IPS DF 6.9 (cell line): Measurements from ENCODE around the gene NUBP2.

ENCODE experiments used
- DNase-seq: peaks from one replicate; pipeline ENCODE4 v3.0.0-alpha.2; 2013; ENCODE audit warnings: low read depth, low spot score
- H3K27ac ChIP-seq: one replicate; pipeline ENCODE4 v1.5.1; 2013; ENCODE audit warnings: low read length, control low read depth
- H3K27me3 ChIP-seq: 2 replicates; pipeline ENCODE4 v1.6.1; 2013; ENCODE audit warnings: mild to moderate bottlenecking, low read length; ENCODE audit not compliant: control insufficient read depth, insufficient read depth
- H3K36me3 ChIP-seq: 2 replicates; pipeline ENCODE4 v1.6.1; 2013; ENCODE audit warnings: low read length; ENCODE audit not compliant: control insufficient read depth, insufficient read depth
- H3K4me1 ChIP-seq: 2 replicates; pipeline ENCODE4 v1.6.1; 2013; ENCODE audit warnings: low read length; ENCODE audit not compliant: control insufficient read depth, insufficient read depth
- H3K4me3 ChIP-seq: 2 replicates; pipeline ENCODE4 v1.5.1; 2013; ENCODE audit warnings: mild to moderate bottlenecking, low read length
- H3K9me3 ChIP-seq: 2 replicates; pipeline ENCODE4 v1.6.1; 2013; ENCODE audit warnings: low read length, inconsistent platforms; ENCODE audit not compliant: control insufficient read depth, insufficient read depth
- WGBS: extraction: QIAGEN DNeasy Blood & Tissue Kit; methylation state at CpG from one replicate; pipeline ENCODE4 v1.1.7; 2013; ENCODE audit warnings: mixed read lengths, missing lambda C conversion rate; ENCODE audit not compliant: insufficient read length, insufficient coverage; 5-methylcytosine and 5-hydroxymethylcytosine counted together

NUBP2 gene

GRCh38 chr16:1745900-1746692, 36.7 kb upstream of the NUBP2 start:
- no CpG with 5 or more reads among the region's 29 CpGs for WGBS
- H3K9me3 ChIP-seq, result no peaks in the 10 kb centered on the region
- H3K27me3 ChIP-seq, result no peaks in the 10 kb centered on the region
- H3K4me1 ChIP-seq, result no peaks in the 10 kb centered on the region
- no peak overlapping the region for H3K27ac ChIP-seq
- no peak overlapping the region for H3K4me3 ChIP-seq
- peaks cover 10% of the 10 kb centered on the region for H3K36me3 ChIP-seq
- no peak for DNase-seq

- no peak for DNase-seq
- Histone ChIP-seq H3K27ac (no peak overlapping the region), H3K36me3 (peaks cover 10% of the 10 kb centered on the region), H3K27me3 (no peaks in the 10 kb centered on the region), H3K4me1 (no peaks in the 10 kb centered on the region), H3K9me3 (no peaks in the 10 kb centered on the region), H3K4me3 (no peak overlapping the region)
- no CpG with 5 or more reads among the region's 31 CpGs for WGBS
Measured at GRCh38 chr16:1746693-1747195, 36.0 kb upstream of the NUBP2 start.

DNA sequence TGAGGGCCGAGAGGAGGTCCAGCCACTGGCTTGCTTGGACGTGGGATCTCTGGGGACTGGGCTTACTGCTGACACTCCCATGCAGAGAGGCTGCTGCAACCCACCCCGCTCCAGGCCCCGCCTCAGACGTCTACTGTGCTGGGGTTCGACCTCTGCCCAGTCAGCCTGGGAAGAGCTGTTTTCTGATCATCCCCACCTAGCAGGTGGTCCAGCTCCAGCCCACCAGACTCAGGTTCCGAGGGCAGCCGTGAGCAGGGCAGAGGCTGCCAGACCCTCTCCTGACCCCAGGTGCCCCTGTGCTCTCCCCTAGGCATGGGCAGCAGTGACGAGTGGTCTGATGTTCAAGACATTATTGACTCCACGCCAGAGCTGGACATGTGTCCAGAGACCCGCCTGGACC, 34.8 kb upstream of the NUBP2 start:
- H3K36me3 ChIP-seq, result peaks cover 13% of the 10 kb centered on the region
- WGBS, result no CpG with 5 or more reads among the region's 11 CpGs
- DNase-seq, result no peak

GRCh38 chr16:1749152-1750117, 33.3 kb upstream of the NUBP2 start:
- H3K9me3 ChIP-seq, result no peaks in the 10 kb centered on the region
- no CpG with 5 or more reads among the region's 29 CpGs for WGBS
- peaks cover 13% of the 10 kb centered on the region for H3K36me3 ChIP-seq
- no peaks in the 10 kb centered on the region for H3K27me3 ChIP-seq
- DNase-seq, result no peak
- H3K27ac ChIP-seq, result no peak overlapping the region
- H3K4me1 ChIP-seq, result no peaks in the 10 kb centered on the region
- no peak overlapping the region for H3K4me3 ChIP-seq

More for the DNA sequence above, 34.8 kb upstream of the NUBP2 start:
- H3K9me3 ChIP-seq, result no peaks in the 10 kb centered on the region
- H3K27me3 ChIP-seq, result no peaks in the 10 kb centered on the region
- no peak overlapping the region; the same call in 1 of the 2 replicates for H3K4me3 ChIP-seq
- H3K27ac ChIP-seq, result no peak overlapping the region
- no peaks in the 10 kb centered on the region for H3K4me1 ChIP-seq

GRCh38 chr16:1751946-1752345, 30.8 kb upstream of the NUBP2 start:
- no peak for DNase-seq
- Histone ChIP-seq H3K36me3 (peaks cover 9% of the 10 kb centered on the region), H3K27me3 (no peaks in the 10 kb centered on the region), H3K4me1 (no peaks in the 10 kb centered on the region), H3K4me3 (no peak overlapping the region), H3K9me3 (no peaks in the 10 kb centered on the region), H3K27ac (no peak overlapping the region)
- WGBS, result no CpG with 5 or more reads among the region's 16 CpGs

GRCh38 chr16:1752853-1753252, 29.9 kb upstream of the NUBP2 start:
- no peak for DNase-seq
- no CpG with 5 or more reads among the region's 14 CpGs for WGBS
- Histone ChIP-seq H3K4me1 (no peaks in the 10 kb centered on the region), H3K9me3 (no peaks in the 10 kb centered on the region), H3K4me3 (no peak overlapping the region), H3K36me3 (peaks cover 12% of the 10 kb centered on the region), H3K27ac (no peak overlapping the region), H3K27me3 (no peaks in the 10 kb centered on the region)

- Histone ChIP-seq H3K4me1 (no peaks in the 10 kb centered on the region), H3K27me3 (no peaks in the 10 kb centered on the region), H3K36me3 (peaks cover 7% of the 10 kb centered on the region), H3K9me3 (no peaks in the 10 kb centered on the region), H3K27ac (no peak overlapping the region), H3K4me3 (no peak overlapping the region)
- whole genome bisulfite sequencing, result no CpG with 5 or more reads among the region's 12 CpGs
- DNase-seq, result no peak
Measured at GRCh38 chr16:1754204-1754603, 28.6 kb upstream of the NUBP2 start.

- no peak overlapping the region; the same call in 1 of the 2 replicates for H3K4me3 ChIP-seq
- no peaks in the 10 kb centered on the region for H3K4me1 ChIP-seq
- no peak overlapping the region for H3K27ac ChIP-seq
- H3K36me3 ChIP-seq, result peaks cover 7% of the 10 kb centered on the region
- no peaks in the 10 kb centered on the region for H3K9me3 ChIP-seq
- WGBS, result no CpG with 5 or more reads among the region's 37 CpGs
- no peaks in the 10 kb centered on the region for H3K27me3 ChIP-seq
- no peak for DNase-seq
Measured at GRCh38 chr16:1757714-1758461, 24.9 kb upstream of the NUBP2 start.

DNA sequence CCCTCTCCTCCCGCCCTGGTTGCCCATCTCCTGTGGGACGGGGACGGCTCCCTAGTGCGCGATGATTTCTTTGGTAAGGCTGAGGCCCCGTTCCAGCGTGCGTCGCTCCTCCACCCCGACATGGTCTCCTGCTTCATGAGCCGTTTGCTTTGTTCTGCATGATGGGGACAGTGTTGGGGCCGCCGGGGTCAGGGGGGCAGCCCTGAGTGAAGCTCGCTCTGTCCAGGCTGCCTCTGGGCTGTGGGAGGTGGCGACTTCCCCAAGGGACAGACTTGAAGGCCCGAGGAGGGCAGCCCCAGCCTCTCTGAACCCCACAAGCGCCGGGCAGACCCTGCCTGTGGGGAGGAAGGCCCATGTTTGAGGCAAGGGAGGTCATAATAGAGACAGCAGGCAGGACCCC, 23.8 kb upstream of the NUBP2 start:
- H3K4me1 ChIP-seq, result 0 out of 2 replicates have a peak, but pooled peaks cover 1% of the 10 kb centered on the region
- no peaks in the 10 kb centered on the region for H3K9me3 ChIP-seq
- H3K36me3 ChIP-seq, result peaks cover 7% of the 10 kb centered on the region
- no peak overlapping the region for H3K4me3 ChIP-seq
- no peak for DNase-seq
- no peak overlapping the region for H3K27ac ChIP-seq
- WGBS, result no CpG with 5 or more reads among the region's 18 CpGs
- no peaks in the 10 kb centered on the region for H3K27me3 ChIP-seq

DNA sequence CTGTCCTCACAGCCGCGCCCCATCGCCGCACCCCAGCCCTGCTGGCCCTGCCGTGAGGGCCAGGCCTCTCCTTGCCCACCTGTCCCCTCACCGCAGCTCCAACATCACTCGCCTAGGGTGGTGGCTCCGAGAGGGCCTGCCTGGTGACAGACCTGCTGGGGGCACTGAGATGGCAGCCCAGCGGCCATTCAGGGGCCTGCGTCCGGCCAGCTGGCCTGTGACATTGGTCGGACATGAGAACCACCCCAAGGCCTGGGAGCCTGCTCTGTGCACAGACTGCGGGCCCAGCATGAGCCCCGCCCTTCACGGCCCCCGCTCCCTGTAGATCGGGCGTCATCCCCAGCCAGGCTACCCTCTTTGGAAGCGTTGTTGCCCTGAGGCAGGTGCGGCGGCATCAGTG, 23.2 kb upstream of the NUBP2 start:
- H3K36me3 ChIP-seq, result peaks cover 7% of the 10 kb centered on the region
- H3K27ac ChIP-seq, result no peak overlapping the region
- no peak for DNase-seq
- H3K9me3 ChIP-seq, result no peaks in the 10 kb centered on the region
- H3K4me3 ChIP-seq, result no peak overlapping the region
- peaks cover 3% of the 10 kb centered on the region; the same call in 1 of the 2 replicates for H3K4me1 ChIP-seq
- no peaks in the 10 kb centered on the region for H3K27me3 ChIP-seq
- WGBS, result no CpG with 5 or more reads among the region's 21 CpGs
